ENCODE results near the gene WDR48. TPM values are rescaled to one million over a fixed set of nuclear protein-coding genes. Genes with fewer than 3 reads are reported as not detected.

WDR48 gene
- total and polyA plus RNA-seq, 2 experiments from 2014 or later, result 27.2 to 54.3 TPM

DNA sequence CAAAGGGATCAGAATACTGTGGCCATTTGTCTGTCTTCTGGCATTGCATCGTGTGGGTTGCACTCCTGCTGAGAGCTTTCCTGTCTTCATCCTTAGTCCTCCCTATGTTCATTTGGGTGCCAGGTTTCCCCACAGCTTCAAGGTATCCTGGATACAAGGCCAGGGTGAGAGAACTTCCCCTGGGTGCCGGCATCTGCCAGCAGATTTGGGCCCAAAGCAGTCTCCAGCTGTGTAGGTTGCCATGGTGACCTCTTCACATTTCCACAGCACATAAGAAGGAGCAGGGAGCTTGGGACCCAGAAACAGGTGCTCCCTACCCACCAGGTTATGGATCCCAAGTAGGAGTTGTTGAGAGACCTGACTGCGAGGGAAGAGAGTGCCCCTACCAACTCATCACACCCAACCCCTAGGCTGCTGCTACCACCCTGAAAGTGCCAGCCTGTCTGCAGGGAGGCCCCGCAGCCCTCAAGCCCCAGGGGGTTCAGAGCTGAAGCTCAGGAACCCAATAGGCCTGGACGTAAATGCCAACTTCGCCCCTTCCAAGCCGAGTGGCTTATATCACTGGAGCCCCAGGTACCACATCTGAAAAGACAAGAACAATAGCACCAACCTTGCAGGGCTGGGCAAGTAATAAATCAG lies 75.6 kb downstream of the WDR48 start (continued):
- TF ChIP-seq, protein P1, sequence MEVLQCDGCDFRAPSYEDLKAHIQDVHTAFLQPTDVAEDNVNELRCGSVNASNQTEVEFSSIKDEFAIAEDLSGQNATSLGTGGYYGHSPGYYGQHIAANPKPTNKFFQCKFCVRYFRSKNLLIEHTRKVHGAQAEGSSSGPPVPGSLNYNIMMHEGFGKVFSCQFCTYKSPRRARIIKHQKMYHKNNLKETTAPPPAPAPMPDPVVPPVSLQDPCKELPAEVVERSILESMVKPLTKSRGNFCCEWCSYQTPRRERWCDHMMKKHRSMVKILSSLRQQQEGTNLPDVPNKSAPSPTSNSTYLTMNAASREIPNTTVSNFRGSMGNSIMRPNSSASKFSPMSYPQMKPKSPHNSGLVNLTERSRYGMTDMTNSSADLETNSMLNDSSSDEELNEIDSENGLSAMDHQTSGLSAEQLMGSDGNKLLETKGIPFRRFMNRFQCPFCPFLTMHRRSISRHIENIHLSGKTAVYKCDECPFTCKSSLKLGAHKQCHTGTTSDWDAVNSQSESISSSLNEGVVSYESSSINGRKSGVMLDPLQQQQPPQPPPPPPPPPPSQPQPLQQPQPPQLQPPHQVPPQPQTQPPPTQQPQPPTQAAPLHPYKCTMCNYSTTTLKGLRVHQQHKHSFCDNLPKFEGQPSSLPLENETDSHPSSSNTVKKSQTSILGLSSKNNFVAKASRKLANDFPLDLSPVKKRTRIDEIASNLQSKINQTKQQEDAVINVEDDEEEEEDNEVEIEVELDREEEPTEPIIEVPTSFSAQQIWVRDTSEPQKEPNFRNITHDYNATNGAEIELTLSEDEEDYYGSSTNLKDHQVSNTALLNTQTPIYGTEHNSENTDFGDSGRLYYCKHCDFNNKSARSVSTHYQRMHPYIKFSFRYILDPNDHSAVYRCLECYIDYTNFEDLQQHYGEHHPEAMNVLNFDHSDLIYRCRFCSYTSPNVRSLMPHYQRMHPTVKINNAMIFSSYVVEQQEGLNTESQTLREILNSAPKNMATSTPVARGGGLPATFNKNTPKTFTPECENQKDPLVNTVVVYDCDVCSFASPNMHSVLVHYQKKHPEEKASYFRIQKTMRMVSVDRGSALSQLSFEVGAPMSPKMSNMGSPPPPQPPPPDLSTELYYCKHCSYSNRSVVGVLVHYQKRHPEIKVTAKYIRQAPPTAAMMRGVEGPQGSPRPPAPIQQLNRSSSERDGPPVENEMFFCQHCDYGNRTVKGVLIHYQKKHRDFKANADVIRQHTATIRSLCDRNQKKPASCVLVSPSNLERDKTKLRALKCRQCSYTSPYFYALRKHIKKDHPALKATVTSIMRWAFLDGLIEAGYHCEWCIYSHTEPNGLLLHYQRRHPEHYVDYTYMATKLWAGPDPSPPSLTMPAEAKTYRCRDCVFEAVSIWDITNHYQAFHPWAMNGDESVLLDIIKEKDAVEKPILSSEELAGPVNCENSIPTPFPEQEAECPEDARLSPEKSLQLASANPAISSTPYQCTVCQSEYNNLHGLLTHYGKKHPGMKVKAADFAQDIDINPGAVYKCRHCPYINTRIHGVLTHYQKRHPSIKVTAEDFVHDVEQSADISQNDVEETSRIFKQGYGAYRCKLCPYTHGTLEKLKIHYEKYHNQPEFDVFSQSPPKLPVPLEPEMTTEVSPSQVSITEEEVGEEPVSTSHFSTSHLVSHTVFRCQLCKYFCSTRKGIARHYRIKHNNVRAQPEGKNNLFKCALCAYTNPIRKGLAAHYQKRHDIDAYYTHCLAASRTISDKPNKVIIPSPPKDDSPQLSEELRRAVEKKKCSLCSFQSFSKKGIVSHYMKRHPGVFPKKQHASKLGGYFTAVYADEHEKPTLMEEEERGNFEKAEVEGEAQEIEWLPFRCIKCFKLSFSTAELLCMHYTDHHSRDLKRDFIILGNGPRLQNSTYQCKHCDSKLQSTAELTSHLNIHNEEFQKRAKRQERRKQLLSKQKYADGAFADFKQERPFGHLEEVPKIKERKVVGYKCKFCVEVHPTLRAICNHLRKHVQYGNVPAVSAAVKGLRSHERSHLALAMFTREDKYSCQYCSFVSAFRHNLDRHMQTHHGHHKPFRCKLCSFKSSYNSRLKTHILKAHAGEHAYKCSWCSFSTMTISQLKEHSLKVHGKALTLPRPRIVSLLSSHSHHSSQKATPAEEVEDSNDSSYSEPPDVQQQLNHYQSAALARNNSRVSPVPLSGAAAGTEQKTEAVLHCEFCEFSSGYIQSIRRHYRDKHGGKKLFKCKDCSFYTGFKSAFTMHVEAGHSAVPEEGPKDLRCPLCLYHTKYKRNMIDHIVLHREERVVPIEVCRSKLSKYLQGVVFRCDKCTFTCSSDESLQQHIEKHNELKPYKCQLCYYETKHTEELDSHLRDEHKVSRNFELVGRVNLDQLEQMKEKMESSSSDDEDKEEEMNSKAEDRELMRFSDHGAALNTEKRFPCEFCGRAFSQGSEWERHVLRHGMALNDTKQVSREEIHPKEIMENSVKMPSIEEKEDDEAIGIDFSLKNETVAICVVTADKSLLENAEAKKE (CRISPR knock-in tag; IDR thresholded peaks at IDR 0.05), result no peak
- no peak for TF ChIP-seq CREB1 (CRISPR knock-in tag; IDR thresholded peaks at IDR 0.05; ENCODE audit: low read depth)

DNA sequence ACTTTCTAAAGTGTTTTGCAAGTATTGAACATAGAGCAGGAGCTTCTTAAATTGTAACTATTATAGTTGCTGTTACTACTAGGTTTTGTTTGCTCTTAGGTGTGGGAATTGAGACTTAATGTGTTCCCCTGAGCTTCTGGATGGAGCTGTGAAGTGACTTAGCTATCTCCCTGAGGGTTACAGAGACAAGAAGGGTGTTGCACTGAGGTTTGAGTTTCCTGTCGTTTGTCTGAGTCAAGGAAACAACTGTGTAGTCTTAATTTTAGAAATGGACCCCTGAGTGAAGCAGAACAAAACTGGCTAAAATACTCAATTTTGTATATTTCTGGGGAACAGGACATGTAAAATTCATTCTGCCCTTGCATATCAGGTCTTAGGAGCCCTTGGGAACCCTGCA lies 76.1 kb downstream of the WDR48 start:
- peaks cover 6% of the 10 kb centered on the region; the same call in 2 of the 3 replicates for H3K4me1 Mint-ChIP-seq
- no peak overlapping the region for H2AFZ ChIP-seq
- H4K20me1 ChIP-seq (replicated peaks; ENCODE audit: insufficient read depth), result no peaks in the 10 kb centered on the region
- no peak overlapping the region for H3K27ac ChIP-seq (ENCODE audit: low read depth)
- H3K9me3 Mint-ChIP-seq, result no peaks in the 10 kb centered on the region
- H3F3A ChIP-seq (replicated peaks; ENCODE audit: low read depth), result no peaks in the 10 kb centered on the region
- DNase-seq (ENCODE audit: low spot score) (no peak), ATAC-seq (no peak)
- no peaks in the 10 kb centered on the region for H3K4me1 ChIP-seq (ENCODE audit: insufficient read depth)
- H3K36me3 Mint-ChIP-seq (ENCODE audit: low read depth), result no peaks in the 10 kb centered on the region
- H3K4me3 ChIP-seq, result no peak overlapping the region
- no peaks in the 10 kb centered on the region for H3K36me3 ChIP-seq (ENCODE audit: insufficient read depth)
- H3K4me2 ChIP-seq, result no peak overlapping the region
- no peak for TF ChIP-seq JUNB (IDR thresholded peaks at IDR 0.05; ENCODE audit: unreplicated experiment)
- TF ChIP-seq ZNF114 (CRISPR knock-in tag; IDR thresholded peaks at IDR 0.05), result no peak
- no peak for TF ChIP-seq POLR2AphosphoS5 (IDR thresholded peaks at IDR 0.05; ENCODE audit: low read depth)
- no peak for TF ChIP-seq STAT1 (IDR thresholded peaks at IDR 0.05; ENCODE audit: unreplicated experiment)
- TF ChIP-seq NANOG (IDR thresholded peaks at IDR 0.05; ENCODE audit: borderline replicate concordance), result no peak
- no peak for TF ChIP-seq ZNF331 (CRISPR knock-in tag; IDR thresholded peaks at IDR 0.05; ENCODE audit: low read depth)
- TF ChIP-seq CREB1 (CRISPR knock-in tag; IDR thresholded peaks at IDR 0.05; ENCODE audit: low read depth), result no peak
- no peak for TF ChIP-seq EZH2 (IDR thresholded peaks at IDR 0.05; ENCODE audit: low read depth, unreplicated experiment)
- H3K79me2 ChIP-seq (replicated peaks; ENCODE audit: insufficient read depth), result no peaks in the 10 kb centered on the region
- no peaks in the 10 kb centered on the region for H3K9me2 ChIP-seq (ENCODE audit: insufficient read depth)
- no peak overlapping the region for H3K27ac Mint-ChIP-seq
- no peaks in the 10 kb centered on the region for H3K27me3 ChIP-seq (ENCODE audit: insufficient read depth)
- H3K27me3 Mint-ChIP-seq (ENCODE audit: insufficient read depth, low read depth, poor library complexity), result peaks cover 6% of the 10 kb centered on the region
- H3K4me3 Mint-ChIP-seq, result no peak overlapping the region

Data from GM23338 (cell line).